Activated CD4-positive, alpha-beta T cell treated with anti-CD3 and anti-CD28 coated beads, Interleukin-2, amount 10 ng/mL, durations not matched to agents 7 days and 5 days (primary cell): ENCODE data around the gene GNGT1. TPM values are rescaled to one million over a fixed set of nuclear protein-coding genes. Genes with fewer than 3 reads are reported as not detected.
A peak's percentile ranks its signal among the peaks of the same experiment; 100 is the strongest.
"Not testable (repeated sequence)": the region's sequence is repeated elsewhere in the genome, so short reads cannot be mapped to it uniquely, and the experiment has no call there.

ENCODE experiments used
- CTCF ChIA-PET: fragments of 350-600 bp; sonication (Branson Sonifier 250); formaldehyde crosslinking; loops from one replicate; lab custom pipeline; 2021; ENCODE audit warnings: antibody characterized with exemption; lab: Charles Lee
- POLR2A ChIA-PET: fragments of 350-600 bp; sonication (Branson Sonifier 250); formaldehyde crosslinking; loops from one replicate; lab custom pipeline; 2021; ENCODE audit warnings: antibody characterized with exemption; lab: Charles Lee
- DNase-seq: peaks from one replicate; pipeline ENCODE4 v3.0.0-alpha.2; 2020
- H3K27ac Mint-ChIP-seq: one replicate; pipeline ENCODE4 v1.8.0; 2021; ENCODE audit warnings: mild to moderate bottlenecking, moderate library complexity, mixed read lengths
- H3K27me3 Mint-ChIP-seq: one replicate; pipeline ENCODE4 v1.8.0; 2021; ENCODE audit warnings: mixed read lengths
- H3K36me3 Mint-ChIP-seq: one replicate; pipeline ENCODE4 v1.8.0; 2021; ENCODE audit warnings: low read depth, mixed read lengths
- H3K4me1 Mint-ChIP-seq: one replicate; pipeline ENCODE4 v1.8.0; 2021; ENCODE audit warnings: mixed read lengths
- H3K4me3 Mint-ChIP-seq: one replicate; pipeline ENCODE4 v1.8.0; 2021; ENCODE audit warnings: mild to moderate bottlenecking, moderate library complexity, mixed read lengths
- H3K9me3 Mint-ChIP-seq: one replicate; pipeline ENCODE4 v1.8.0; 2021; ENCODE audit warnings: mixed read lengths
- total RNA-seq, 2 experiments: library from RNA; stranded (reverse); gene quantifications; one replicate each; pipeline ENCODE4 v1.2.3, GENCODE V29; 2021

GNGT1 gene
- total RNA-seq, 2 experiments from 2014 or later, result not detected

DNA sequence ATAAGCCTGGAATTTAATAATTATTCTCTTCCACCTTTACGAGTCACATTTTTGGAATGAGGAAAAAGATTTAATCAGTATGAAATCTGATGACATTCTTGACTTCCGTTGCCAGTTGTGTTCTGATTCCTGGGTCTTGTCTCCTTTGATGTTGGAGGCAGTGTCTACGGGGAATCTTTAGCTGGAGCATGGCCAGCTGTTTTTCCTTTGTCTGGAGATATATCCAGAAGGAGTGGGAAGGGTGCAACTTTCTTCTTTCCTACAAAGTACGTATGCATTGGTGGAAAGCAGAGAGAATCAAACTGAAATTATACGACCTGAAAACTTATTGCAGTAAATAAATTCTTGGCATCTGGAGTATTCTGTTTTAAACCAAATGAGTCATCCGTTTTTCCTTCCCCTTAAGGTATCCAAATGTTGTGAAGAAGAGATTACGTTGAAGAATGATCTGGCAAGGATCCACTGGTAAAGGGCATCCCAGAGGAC, 8.3 kb downstream of the GNGT1 start:
- DNase-seq, result no peak
- H3K27me3 Mint-ChIP-seq, result peaks cover 12% of the 10 kb centered on the region
- H3K27ac Mint-ChIP-seq, result no peak overlapping the region
- CTCF ChIA-PET, result no interaction called here
- H3K36me3 Mint-ChIP-seq, result no peaks in the 10 kb centered on the region
- H3K4me3 Mint-ChIP-seq, result no peak overlapping the region
- POLR2A ChIA-PET, result no interaction called here
- no peaks in the 10 kb centered on the region for H3K4me1 Mint-ChIP-seq
- H3K9me3 Mint-ChIP-seq, result no peaks in the 10 kb centered on the region

DNA sequence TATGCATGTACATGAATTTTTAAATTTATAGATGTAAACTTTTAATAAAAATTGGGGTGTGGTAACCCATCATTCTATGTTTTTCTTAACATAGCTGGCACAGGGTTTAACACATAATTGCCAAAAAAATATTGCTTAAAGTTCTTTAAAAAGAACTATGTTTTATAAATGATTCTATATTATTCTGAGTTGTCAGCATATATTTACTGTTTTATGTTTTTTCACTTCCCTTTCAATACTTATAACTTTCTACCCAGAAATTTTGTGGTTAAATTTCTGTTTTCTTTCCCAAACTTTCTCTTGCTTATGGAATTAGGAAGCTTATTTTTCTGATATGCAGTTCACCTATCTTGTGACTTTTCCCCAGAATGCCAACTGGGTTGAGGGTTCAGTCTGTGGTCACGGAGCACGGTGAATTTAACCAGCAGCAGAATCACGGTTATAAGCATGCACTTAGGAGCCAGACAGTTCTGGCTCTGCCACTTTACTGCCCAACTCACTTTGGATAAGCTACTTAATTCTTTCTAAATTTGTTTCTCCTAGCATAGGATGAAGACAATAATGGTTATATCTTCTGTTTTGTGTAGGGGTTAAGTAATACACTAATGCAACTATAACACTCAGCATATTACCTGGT, 9.0 kb downstream of the GNGT1 start:
- CTCF ChIA-PET, result not testable (repeated sequence)

DNA sequence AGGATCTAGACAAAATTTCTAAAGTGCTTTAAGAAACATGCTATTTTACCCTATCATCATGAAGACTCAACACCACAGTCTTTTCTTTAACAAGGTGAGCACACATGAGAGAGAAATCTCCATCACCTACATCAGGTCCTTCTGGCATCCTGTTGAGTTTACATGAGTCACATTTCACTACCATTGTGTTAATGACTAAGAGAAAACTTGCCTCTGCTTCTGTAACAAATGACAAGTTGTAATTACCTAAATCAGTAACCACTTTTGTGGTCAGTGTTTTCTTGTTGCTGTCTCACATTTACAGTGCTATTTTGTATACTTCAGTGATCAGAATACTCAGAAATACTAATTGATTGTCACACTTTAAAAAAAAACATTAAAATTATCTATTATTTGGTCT, 9.5 kb downstream of the GNGT1 start:
- H3K9me3 Mint-ChIP-seq, DNase-seq, H3K4me3 Mint-ChIP-seq, H3K36me3 Mint-ChIP-seq, H3K4me1 Mint-ChIP-seq, H3K27ac Mint-ChIP-seq, CTCF ChIA-PET, POLR2A ChIA-PET: not testable (repeated sequence)
- H3K27me3 Mint-ChIP-seq, result peaks cover 14% of the 10 kb centered on the region

More for the DNA sequence above, 9.0 kb downstream of the GNGT1 start:
- H3K36me3 Mint-ChIP-seq, POLR2A ChIA-PET, DNase-seq, H3K27ac Mint-ChIP-seq, H3K9me3 Mint-ChIP-seq, H3K4me3 Mint-ChIP-seq, H3K4me1 Mint-ChIP-seq: not testable (repeated sequence)
- H3K27me3 Mint-ChIP-seq, result peaks cover 12% of the 10 kb centered on the region

DNA sequence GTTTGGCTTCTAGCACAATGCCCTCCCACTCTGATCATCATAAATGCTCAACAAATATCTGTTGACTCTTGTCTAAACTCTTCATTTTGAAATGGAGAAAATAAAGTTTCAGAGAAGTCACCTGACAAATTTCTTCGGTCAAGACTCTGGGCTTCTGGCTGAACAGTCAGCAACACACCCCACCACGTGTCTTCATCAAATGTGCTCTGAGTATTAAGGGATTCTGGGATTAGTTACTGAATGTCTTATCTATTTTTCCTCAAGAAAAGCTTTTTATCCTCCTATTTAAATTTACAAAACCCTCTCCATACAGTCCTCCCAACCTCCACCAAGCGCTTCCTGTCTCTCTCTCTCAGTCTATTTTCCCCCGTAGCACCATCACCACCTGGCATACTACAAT, 9.9 kb downstream of the GNGT1 start:
- POLR2A ChIA-PET, H3K27ac Mint-ChIP-seq, H3K9me3 Mint-ChIP-seq, H3K4me3 Mint-ChIP-seq, H3K4me1 Mint-ChIP-seq, DNase-seq, H3K36me3 Mint-ChIP-seq, CTCF ChIA-PET: not testable (repeated sequence)
- H3K27me3 Mint-ChIP-seq, result peaks cover 19% of the 10 kb centered on the region

DNA sequence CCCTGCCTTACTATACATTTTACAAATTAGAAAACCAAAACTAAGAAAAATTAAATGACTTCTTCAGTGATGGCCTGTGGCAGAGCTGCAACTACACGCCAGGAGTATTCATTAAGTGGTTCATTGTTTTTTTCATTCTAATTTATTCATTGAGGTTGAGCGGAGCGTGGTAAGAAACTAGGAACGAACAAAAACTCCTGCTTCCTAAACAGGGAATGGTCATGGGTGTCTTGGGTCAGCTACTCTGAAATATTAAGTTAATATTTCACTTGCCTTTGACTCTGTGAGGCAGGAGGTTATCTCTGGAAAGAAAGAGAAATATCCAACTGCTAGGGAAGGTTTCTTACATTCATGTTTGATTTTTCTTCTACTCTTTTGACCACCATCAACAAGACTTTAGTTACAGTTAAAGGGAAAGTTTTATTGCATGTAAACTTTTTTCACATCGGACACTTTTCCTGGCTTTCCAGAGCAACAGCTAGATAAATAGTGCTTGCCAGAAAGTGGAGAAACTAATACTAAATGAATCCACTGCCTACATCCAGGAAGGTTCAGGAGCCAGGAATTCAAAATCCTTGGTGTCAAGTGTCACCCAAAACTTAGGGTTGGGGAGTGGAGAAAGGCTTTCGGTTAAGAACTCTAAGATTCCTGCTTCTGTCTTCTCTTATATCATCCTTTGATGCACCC, 14.3 kb downstream of the GNGT1 start:
- Mint-ChIP-seq H3K36me3 (no peaks in the 10 kb centered on the region), H3K27ac (no peak overlapping the region), H3K9me3 (no peaks in the 10 kb centered on the region), H3K4me1 (peaks cover 9% of the 10 kb centered on the region), H3K27me3 (peaks cover 32% of the 10 kb centered on the region), H3K4me3 (no peak overlapping the region)
- ChIA-PET CTCF (interaction anchor here (0.6 to 0.7 kb wide), 2 partner anchors 82 to 1419 kb away, joined by 3 read pairs; no protein-coding TSS in a partner anchor), POLR2A (no interaction called here)
- no peak for DNase-seq

DNA sequence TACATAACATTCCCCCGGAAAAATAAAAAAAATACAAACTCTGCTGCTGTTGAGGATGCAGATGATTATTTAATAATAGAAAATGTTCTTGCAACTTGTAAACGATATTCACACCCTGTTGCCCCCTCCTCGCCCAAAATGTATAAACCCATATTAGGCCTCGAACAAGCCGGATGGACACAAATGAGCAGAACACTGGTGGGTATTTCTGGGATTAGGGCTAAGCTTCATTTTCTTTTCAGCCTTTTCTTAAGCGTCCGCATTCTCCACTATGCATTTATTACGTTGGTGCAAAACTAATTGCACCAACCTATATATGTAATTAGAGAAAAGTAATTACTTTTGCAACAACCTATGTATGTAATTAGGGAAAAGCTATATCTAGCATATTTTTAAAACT, 14.8 kb downstream of the GNGT1 start:
- peaks cover 32% of the 10 kb centered on the region for H3K27me3 Mint-ChIP-seq
- H3K27ac Mint-ChIP-seq, result no peak overlapping the region
- no peak for DNase-seq
- peak overlapping the region; percentile 51 for H3K4me3 Mint-ChIP-seq
- H3K4me1 Mint-ChIP-seq, result peaks cover 9% of the 10 kb centered on the region
- H3K36me3 Mint-ChIP-seq, result no peaks in the 10 kb centered on the region
- ChIA-PET CTCF (interaction anchor here (0.6 to 0.7 kb wide), 3 partner anchors 24 to 1418 kb away, joined by 3 read pairs; no protein-coding TSS in a partner anchor), POLR2A (no interaction called here)
- H3K9me3 Mint-ChIP-seq, result no peaks in the 10 kb centered on the region

DNA sequence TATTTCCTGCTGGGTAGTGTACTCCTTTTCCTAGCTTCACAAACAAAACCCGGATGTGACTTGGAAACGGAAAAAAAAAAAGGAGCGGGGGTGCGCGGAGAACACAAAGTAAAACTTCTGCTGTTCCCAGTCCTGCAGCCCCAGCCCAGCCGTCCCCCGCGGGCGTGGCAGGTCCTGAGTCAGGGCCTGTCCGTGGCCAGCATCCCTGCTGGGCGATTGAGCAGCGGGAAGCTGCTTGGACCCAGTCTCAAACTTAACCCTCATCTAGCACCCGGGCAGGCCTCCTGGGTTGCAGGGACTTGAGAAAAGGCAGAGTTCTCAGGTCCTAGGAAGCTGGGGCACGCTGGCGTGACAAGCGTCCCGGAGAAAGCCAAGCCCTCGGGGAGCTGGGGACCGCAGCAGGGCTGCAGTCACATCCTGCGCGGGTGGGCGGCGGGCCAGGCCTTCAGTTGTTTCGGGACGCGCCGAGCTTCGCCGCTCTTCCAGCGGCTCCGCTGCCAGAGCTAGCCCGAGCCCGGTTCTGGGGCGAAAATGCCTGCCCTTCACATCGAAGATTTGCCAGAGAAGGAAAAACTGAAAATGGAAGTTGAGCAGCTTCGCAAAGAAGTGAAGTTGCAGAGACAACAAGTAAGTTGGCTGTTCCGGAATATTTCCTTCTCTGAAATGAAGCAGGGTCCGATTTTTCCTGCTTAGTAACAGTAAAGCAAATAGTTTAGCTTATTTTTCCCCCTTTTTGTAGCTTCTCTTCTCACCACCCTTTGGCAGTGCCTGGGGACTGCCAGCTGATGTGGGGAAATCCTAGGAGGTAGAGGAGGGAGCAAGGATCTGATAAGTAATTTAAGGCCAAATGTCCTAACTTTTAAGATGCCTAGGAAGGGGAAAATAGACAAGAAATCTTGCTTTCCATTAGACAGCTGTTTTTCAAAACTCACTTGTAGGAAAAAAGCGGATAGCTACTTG, 15.5 kb downstream of the GNGT1 start, which contains the start of gene GNG11:
GNG11 (plus strand) TSS at position 129 of the 960 bp plus-strand sequence; CDS start at position 532, 403 bp downstream.
- ChIA-PET CTCF (interaction anchor here (0.6 to 0.7 kb wide), 3 partner anchors 25 to 1418 kb away, joined by 3 read pairs; no protein-coding TSS in a partner anchor), POLR2A (no interaction called here)
- DNase-seq, result peak; percentile 7
- Mint-ChIP-seq H3K27ac (no peak within 1 kb of the TSS), H3K4me1 (peaks cover 9% of the 10 kb centered on the region), H3K9me3 (no peaks in the 10 kb centered on the region), H3K4me3 (peak within 1 kb of the TSS; percentile 51), H3K36me3 (no peaks in the 10 kb centered on the region), H3K27me3 (peaks cover 36% of the 10 kb centered on the region)

DNA sequence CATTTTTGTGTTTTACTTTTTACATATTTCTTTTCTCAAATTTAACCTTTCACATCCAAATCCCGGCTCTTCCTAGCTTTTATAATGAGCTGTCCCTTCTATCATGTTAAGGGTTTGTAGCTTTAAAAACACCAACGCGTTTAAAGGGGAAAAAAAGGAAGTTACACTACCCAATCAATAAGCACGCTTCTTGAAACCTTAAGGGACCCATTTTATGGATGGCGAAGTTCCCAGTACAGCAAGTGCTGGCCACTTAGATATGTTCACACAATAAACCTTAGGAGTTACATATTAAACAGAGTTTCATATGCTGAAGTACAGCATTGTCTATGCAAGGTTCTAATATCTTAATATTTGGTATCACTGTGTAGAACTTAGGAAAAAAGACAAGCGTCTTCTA, 16.9 kb downstream of the GNGT1 start:
- ChIA-PET CTCF (no interaction called here), POLR2A (no interaction called here)
- Mint-ChIP-seq H3K9me3 (no peaks in the 10 kb centered on the region), H3K4me1 (peaks cover 9% of the 10 kb centered on the region), H3K36me3 (no peaks in the 10 kb centered on the region), H3K4me3 (no peak overlapping the region), H3K27ac (no peak overlapping the region), H3K27me3 (peaks cover 31% of the 10 kb centered on the region)
- no peak for DNase-seq

DNA sequence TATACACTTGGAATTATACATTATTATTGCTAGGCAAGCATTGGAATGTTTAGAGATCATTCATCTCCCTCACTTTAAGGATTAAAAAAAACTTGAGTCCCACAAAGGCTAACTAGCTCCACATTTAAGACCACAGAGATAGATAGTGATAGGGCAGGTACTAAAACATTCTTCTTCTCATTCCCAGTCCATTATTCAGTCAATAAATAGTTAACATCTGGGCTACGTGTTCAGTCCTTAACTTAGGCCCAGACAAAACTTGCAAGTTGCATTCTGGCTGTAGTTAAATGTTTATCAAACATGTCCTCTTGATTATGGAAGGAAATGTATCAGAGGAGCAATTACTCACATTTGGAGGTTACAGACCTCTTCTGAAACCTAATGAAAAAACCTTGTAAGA, 17.6 kb downstream of the GNGT1 start:
- no peak overlapping the region for H3K4me3 Mint-ChIP-seq
- no peak for DNase-seq
- no peaks in the 10 kb centered on the region for H3K9me3 Mint-ChIP-seq
- no peaks in the 10 kb centered on the region for H3K36me3 Mint-ChIP-seq
- peaks cover 31% of the 10 kb centered on the region for H3K27me3 Mint-ChIP-seq
- ChIA-PET POLR2A (no interaction called here), CTCF (no interaction called here)
- no peak overlapping the region for H3K27ac Mint-ChIP-seq
- H3K4me1 Mint-ChIP-seq, result peaks cover 9% of the 10 kb centered on the region

DNA sequence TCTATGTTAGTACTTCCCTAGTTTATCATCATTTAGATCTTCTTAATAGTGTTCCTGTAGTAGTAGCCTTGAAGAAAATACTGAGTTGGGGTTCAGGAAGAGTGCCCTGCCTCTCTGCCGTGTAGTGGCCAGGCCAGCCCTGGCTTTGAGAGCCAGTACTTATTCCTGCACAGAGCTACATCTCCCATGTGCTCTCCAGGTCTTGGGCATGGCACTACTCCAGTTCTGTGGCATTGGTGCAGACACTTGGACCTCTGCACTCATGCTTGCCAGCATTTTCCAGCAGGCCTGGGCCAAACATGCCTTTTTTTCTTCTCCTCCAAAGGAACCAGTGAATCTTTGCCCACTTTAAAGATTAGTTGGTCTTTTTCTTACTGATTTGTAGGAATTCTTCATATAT, 20.4 kb downstream of the GNGT1 start:
- no peak overlapping the region for H3K4me3 Mint-ChIP-seq
- no peaks in the 10 kb centered on the region for H3K36me3 Mint-ChIP-seq
- H3K27me3 Mint-ChIP-seq, result peaks cover 29% of the 10 kb centered on the region
- H3K9me3 Mint-ChIP-seq, result no peaks in the 10 kb centered on the region
- POLR2A ChIA-PET, result no interaction called here
- no peak overlapping the region for H3K27ac Mint-ChIP-seq
- CTCF ChIA-PET, result no interaction called here
- no peak for DNase-seq
- H3K4me1 Mint-ChIP-seq, result peaks cover 2% of the 10 kb centered on the region

DNA sequence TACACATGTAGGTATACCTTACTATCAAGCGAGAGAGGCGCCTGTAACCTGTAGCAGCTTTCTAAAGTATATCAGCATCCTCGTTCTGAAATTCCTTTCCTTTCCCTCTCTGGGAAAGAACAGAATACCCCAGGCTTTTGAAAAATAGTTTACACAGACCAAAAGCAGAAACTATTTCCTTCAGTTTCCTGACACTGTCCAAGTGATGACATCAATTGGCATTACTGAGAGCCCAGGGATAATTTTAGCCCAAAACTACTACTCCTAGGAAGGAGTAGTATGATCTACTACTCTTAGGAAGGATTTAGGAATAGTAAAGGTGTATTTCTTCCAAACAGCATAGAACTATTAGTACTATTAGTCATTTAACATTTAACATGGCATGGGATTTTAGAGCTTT, 21.2 kb downstream of the GNGT1 start:
- Mint-ChIP-seq H3K27ac (no peak overlapping the region), H3K36me3 (no peaks in the 10 kb centered on the region), H3K4me3 (no peak overlapping the region), H3K27me3 (peaks cover 25% of the 10 kb centered on the region), H3K4me1 (no peaks in the 10 kb centered on the region), H3K9me3 (no peaks in the 10 kb centered on the region)
- ChIA-PET CTCF (no interaction called here), POLR2A (no interaction called here)
- no peak for DNase-seq

DNA sequence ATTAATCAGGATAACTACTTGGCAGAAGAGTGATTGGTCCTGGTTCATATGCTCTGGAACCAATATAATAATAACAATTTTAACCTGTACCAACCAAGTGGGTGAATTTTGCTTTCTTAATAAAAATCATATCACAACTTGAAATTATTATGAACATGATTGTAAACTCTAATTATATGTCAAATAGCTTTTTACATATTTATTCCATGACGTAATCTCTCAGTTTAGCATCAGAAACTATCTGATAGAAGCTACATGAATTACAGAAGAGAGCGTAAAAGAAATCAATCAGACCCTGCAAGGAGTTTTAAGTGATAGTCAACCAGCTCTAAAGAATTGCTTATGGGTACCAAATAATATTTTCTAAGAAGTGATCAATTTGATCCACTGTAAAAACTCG, 25.3 kb downstream of the GNGT1 start:
- POLR2A ChIA-PET, result no interaction called here
- Mint-ChIP-seq H3K27me3 (peaks cover 9% of the 10 kb centered on the region), H3K4me1 (no peaks in the 10 kb centered on the region)

More for the DNA sequence above, 25.3 kb downstream of the GNGT1 start:
- DNase-seq, result no peak
- CTCF ChIA-PET, result no interaction called here
- H3K27ac Mint-ChIP-seq, result no peak overlapping the region
- H3K36me3 Mint-ChIP-seq, result no peaks in the 10 kb centered on the region
- no peaks in the 10 kb centered on the region for H3K9me3 Mint-ChIP-seq
- no peak overlapping the region for H3K4me3 Mint-ChIP-seq
